Measurements from ENCODE around the gene DYNLL1.
A peak's percentile ranks its signal among the peaks of the same experiment; 100 is the strongest.
"Not testable (repeated sequence)": the region's sequence is repeated elsewhere in the genome, so short reads cannot be mapped to it uniquely, and the experiment has no call there.

The DYNLL1 gene

GRCh38 chr12:120474616-120474960, 21.3 kb upstream of the DYNLL1 start:
- no peak for DNase-seq (ENCODE audit: low read depth)

DNA sequence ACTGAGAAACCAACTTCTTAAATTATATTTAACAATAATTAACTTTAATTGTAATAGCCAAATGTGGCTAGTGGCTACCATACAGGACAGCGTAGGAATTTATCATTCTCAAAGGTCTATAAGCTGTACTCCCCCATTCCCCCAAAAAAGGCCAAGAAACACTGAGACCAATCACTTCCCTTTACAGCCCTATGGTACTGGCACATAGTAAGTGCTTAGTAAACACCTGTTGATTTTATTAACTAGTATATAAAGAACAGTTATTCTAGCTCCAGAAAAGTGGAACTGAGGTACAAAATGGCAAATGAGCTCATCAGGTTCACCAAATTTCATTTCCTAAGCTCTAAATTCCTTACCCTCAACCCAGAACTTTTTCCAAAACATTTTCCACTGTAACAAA, 20.3 kb upstream of the DYNLL1 start:
- DNase-seq (ENCODE audit: low read depth): no peak

GRCh38 chr12:120479458-120479857, 16.5 kb upstream of the DYNLL1 start:
- DNase-seq (ENCODE audit: low read depth): no peak

DNA sequence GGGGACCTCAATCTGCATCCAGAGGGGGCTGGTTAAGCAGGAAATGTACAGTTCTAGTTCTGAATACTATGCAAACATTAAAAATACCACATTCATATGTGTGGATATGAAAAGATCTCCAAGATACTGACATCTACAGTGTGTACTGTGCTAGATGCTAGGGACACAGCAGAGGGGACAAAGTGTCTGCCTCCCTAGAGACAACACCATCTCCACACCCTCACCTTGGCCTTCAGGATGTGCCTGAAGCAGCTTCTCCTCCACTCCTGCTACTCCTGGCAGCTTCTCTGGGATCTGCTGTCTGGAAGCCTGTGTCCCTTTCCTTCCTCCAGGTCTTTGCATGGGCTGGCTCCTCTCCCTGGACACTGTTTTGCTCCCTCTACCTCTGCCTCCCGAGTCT, 15.7 kb upstream of the DYNLL1 start:
- DNase-seq (ENCODE audit: low read depth): no peak

- no peak for DNase-seq (ENCODE audit: low read depth)
Measured at GRCh38 chr12:120481022-120481767, 14.7 kb upstream of the DYNLL1 start.

DNA sequence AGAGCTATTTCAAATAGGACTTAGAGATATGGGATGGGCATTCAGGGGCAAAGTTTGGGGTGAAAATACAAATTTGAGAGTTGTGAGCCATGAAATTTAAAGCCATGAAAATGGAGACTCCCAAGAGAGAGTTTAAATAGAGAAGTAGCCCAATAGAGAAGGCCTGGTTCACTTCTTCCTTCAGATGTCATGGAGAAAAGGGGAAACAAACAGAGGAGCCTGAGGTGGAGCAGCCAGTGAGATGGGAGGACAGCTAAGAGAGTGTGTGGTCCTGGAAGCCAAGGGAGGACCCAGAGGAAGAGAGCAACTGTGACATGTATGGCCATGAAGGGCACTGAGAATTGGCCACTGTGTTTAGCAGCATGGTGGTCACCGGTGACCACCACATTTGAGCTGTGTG, 12.3 kb upstream of the DYNLL1 start:
- DNase-seq (ENCODE audit: low read depth): no peak

DNA sequence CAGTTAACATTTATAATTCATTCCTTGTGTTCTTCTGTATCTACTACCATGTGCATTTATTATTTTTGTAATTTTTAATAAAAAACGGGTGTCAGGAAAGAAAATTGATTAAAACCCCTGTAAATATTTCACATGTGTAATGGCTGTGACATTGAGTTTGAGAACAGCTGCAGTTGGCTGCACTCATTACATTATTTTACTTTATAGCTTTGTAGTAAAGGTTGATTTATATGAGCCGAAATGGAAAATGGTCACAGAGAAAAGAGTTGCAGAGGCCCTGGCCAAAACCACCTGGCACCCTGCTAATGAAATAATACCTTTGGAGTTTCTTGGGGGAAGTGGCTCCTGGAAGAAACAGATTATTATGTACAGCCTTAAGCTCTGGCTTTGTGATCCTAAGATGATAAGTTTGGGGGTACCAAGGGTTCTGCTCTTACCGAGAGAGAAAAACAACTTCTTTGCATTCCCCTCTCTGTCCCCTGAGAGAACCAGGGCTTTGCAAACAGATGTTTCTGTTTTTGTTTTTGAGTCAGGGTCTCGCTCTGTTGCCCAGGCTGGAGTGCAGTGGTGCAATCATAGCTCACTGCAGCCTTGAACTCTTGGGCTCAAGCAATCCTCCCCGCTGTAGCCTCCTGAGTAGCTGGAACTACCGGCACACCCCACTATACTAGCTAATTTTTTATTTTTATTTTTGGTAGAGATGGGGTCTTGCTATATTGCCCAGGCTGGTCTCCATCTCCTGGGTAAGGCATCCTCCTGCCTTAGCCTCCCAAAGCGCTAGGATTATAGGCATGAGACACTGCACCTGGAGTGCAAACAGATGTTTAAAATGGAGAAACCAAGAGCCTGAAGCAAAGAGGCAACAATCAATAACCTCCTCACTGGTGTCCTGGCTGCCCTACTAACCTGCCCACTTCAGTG, 9.7 kb upstream of the DYNLL1 start:
- DNase-seq (ENCODE audit: low read depth): no peak

- not testable (repeated sequence) for DNase-seq (ENCODE audit: low read depth)
Measured at GRCh38 chr12:120487552-120487951, 8.4 kb upstream of the DYNLL1 start.

GRCh38 chr12:120488057-120488640, 7.8 kb upstream of the DYNLL1 start:
- DNase-seq (ENCODE audit: low read depth): no peak

GRCh38 chr12:120489018-120489417, 6.9 kb upstream of the DYNLL1 start:
- no peak for DNase-seq (ENCODE audit: low read depth)

- DNase-seq (ENCODE audit: low read depth): no peak
Measured at GRCh38 chr12:120490325-120490724, 5.6 kb upstream of the DYNLL1 start.

- DNase-seq (ENCODE audit: low read depth): no peak
Measured at GRCh38 chr12:120490833-120491512, 4.9 kb upstream of the DYNLL1 start.

GRCh38 chr12:120495186-120495730, 655 bp upstream of the DYNLL1 start:
- no peak for DNase-seq (ENCODE audit: low read depth)

DNA sequence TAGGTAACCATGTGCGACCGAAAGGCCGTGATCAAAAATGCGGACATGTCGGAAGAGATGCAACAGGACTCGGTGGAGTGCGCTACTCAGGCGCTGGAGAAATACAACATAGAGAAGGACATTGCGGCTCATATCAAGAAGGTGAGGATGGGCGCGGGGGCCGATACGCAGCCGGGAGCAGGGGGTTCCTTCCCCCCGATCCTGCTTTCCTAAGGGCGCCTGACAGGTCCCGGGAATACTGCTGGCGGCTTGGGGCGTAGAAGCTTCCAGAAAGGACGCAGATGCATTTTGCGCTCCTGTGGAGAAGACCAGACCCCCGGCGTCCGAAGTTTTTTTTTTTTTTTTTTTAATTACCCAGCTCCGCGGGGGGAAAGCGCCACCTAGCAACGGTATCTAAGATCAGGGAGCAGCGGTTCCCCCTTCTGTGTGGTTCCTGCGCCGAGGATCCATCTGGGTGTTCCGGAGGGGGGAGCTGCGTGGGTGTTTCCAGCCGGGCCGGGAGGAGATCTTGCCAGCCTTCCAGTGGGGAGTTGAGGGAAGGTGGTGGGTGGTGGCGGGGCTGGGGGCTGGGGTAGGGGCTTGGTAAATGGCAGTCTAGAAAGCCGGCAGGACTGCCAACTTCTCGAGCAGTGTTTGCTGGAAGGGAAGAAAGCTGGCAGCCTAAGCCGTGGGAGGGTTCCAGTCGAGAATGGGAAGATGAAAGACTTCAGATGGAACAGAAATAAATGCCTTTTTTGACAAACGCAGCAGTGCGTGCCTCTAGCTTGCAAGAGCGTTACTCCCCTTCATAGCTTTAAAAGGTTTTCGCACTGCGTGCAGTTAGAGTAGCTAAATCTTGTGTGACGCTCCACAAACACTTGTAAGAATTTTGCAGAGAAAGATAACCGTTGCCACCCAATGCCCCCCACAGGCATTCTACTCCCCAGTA, 764 bp downstream of the DYNLL1 start:
- DNase-seq (ENCODE audit: low read depth): no peak

DNA sequence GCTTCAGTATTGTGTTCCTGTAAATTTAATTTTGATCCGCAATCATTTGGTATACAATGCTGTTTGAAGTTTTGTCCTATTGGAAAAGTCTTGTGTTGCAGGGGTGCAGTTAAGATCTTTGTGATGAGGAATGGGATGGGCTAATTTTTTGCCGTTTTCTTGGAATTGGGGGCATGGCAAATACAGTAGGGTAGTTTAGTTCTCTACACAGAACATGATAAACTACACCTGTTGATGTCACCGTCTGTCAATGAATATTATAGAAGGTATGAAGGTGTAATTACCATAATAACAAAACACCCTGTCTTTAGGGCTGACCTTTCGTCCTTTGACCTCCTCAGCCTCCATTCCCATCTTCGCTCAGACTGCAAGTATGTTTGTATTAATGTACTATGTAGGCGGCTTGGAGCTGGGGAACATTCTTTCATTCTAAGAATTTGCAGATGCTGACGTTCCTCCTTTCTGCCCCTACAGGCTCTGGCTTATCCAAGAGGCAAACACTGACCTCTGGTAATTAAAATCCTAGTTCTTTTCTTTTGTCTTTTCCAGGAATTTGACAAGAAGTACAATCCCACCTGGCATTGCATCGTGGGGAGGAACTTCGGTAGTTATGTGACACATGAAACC, 1.7 kb downstream of the DYNLL1 start:
- no peak for DNase-seq (ENCODE audit: low read depth)

- no peak for DNase-seq (ENCODE audit: low read depth)
Measured at GRCh38 chr12:120498870-120499515, 3.1 kb downstream of the DYNLL1 start.

DNA sequence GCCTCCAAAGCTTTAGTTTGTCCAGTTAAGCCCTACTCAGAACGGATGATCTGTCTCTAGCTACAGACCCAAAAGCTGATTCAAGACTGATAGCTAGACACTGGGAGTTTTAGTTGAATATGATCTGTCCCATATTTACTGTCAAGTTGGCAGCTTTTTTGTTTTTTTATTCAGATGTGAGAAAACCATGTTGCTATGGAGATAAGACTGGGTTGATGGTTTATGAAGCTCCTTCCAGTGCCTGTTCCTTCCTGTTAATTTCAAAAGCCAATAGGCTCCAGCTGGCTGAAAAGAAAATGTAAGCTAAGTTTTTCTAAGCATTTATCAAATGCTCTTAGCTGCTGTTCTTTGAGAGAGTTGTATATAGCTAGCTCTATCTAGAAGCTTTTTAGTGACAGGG, 4.7 kb downstream of the DYNLL1 start:
- peak; percentile 28 for DNase-seq (ENCODE audit: low read depth)

GRCh38 chr12:120504587-120504986, 8.7 kb downstream of the DYNLL1 start:
- DNase-seq (ENCODE audit: low read depth): no peak

GRCh38 chr12:120508537-120508936, 12.6 kb downstream of the DYNLL1 start:
- no peak for DNase-seq (ENCODE audit: low read depth)

GRCh38 chr12:120514002-120514401, 18.1 kb downstream of the DYNLL1 start:
- no peak for DNase-seq (ENCODE audit: low read depth)
